SK-N-SH (cell line): ENCODE data around the gene KAT8. TPM values are rescaled to one million over a fixed set of nuclear protein-coding genes. Genes with fewer than 3 reads are reported as not detected.

Source experiments
- CTCF ChIA-PET: fragments of 300-600, 350-600 bp; formaldehyde crosslinking; extraction: SDS; loops from one replicate; lab custom pipeline; 2021; lab: Yijun Ruan, JAX
- POLR2A ChIA-PET: fragments of 350-600 bp; sonication (Branson Sonifier 250); formaldehyde crosslinking; extraction: SDS; loops from one replicate; lab custom pipeline; 2020; ENCODE audit warnings: antibody characterized with exemption, inconsistent platforms; lab: Yijun Ruan, JAX
- DNase-seq: peaks from one replicate; pipeline ENCODE4 v3.0.0; 2012
- H2AFZ ChIP-seq: fragments of 200-600 bp; sonication (generic); 2 replicates; pipeline ENCODE4 v1.8.1; 2016; ENCODE audit warnings: antibody characterized with exemption, mild to moderate bottlenecking, low read depth
- H3F3A ChIP-seq: fragments of 200-600 bp; sonication (generic); replicated peaks from 2 replicates; pipeline ENCODE3; 2016; ENCODE audit warnings: antibody characterized with exemption, mild to moderate bottlenecking; ENCODE audit not compliant: insufficient read depth
- H3K27ac ChIP-seq, 2 experiments: fragments of 200-500 bp in 1 of 2; fragments of 200-600 bp in 1 of 2; sonication (Bioruptor generic) in 1 of 2; sonication (generic), shearing (Covaris generic) in 1 of 2; 2 replicates each; pipeline versions ENCODE4 v1.5.1 to v1.6.1; 2014 to 2016; ENCODE audit warnings: low read depth in 2 of 2, inconsistent platforms in 1 of 2, low read length in 1 of 2, mild to moderate bottlenecking in 1 of 2, mixed read lengths in 1 of 2
- H3K27me3 ChIP-seq: fragments of 200-600 bp; sonication (generic), shearing (Covaris generic); 2 replicates; pipeline ENCODE4 v1.6.1; 2016; ENCODE audit warnings: mixed run types; ENCODE audit not compliant: insufficient read depth
- H3K36me3 ChIP-seq, 2 experiments: fragments of 200-500 bp in 1 of 2; fragments of 200-600 bp in 1 of 2; sonication (Bioruptor generic) in 1 of 2; sonication (generic) in 1 of 2; replicated peaks in 1 of 2; 2 replicates each; pipeline versions ENCODE3 to v1.5.1; 2014 to 2016; ENCODE audit warnings: low read length in 1 of 2, mild to moderate bottlenecking in 1 of 2; ENCODE audit not compliant: insufficient read depth in 2 of 2, control insufficient read depth in 1 of 2
- H3K4me1 ChIP-seq, 2 experiments: fragments of 200-500 bp in 1 of 2; fragments of 200-600 bp in 1 of 2; sonication (Bioruptor generic) in 1 of 2; sonication (generic), shearing (Covaris generic) in 1 of 2; 2 replicates each; pipeline versions ENCODE4 v1.5.1 to v1.6.1; 2014 to 2016; ENCODE audit warnings: low read depth in 1 of 2, low read length in 1 of 2, mixed run types in 1 of 2; ENCODE audit not compliant: insufficient read depth in 2 of 2, control insufficient read depth in 1 of 2
- H3K4me2 ChIP-seq: fragments of 200-600 bp; sonication (generic), shearing (Covaris generic); 2 replicates; pipeline ENCODE4 v1.6.1; 2017; ENCODE audit warnings: mixed run types
- H3K4me3 ChIP-seq, 2 experiments: fragments of 200-500 bp in 1 of 2; fragments of 200-600 bp in 1 of 2; sonication (Bioruptor generic) in 1 of 2; sonication (generic), shearing (Covaris generic) in 1 of 2; 2 replicates each; pipeline versions ENCODE4 v1.5.1 to v1.8.1; 2014 to 2016; ENCODE audit warnings: low read depth in 2 of 2, inconsistent platforms in 1 of 2, low read length in 1 of 2, mild to moderate bottlenecking in 1 of 2, mixed read lengths in 1 of 2, moderate library complexity in 1 of 2
- H3K79me2 ChIP-seq: fragments of 200-600 bp; sonication (generic); 2 replicates; pipeline ENCODE4 v1.8.1; 2017; ENCODE audit warnings: mild to moderate bottlenecking; ENCODE audit not compliant: insufficient read depth
- H3K9ac ChIP-seq: fragments of 200-600 bp; sonication (generic); 2 replicates; pipeline ENCODE4 v1.6.1; 2017; ENCODE audit warnings: mixed run types
- H3K9me2 ChIP-seq: fragments of 200-600 bp; sonication (generic); 2 replicates; pipeline ENCODE4 v1.6.1; 2017; ENCODE audit warnings: mixed run types
- H3K9me3 ChIP-seq: fragments of 200-600 bp; sonication (generic); 2 replicates; pipeline ENCODE4 v1.6.1; 2017; ENCODE audit warnings: mixed run types, mild to moderate bottlenecking, moderate library complexity
- H4K20me1 ChIP-seq: fragments of 200-600 bp; sonication (generic); 2 replicates; pipeline ENCODE4 v1.6.1; 2017; ENCODE audit warnings: mild to moderate bottlenecking, mixed run types; ENCODE audit not compliant: insufficient read depth
- CTCF ChIP-seq: fragments of 200-600 bp; sonication (generic); IDR thresholded peaks from 2 replicates; pipeline ENCODE4 v1.6.1; 2017; ENCODE audit warnings: antibody characterized with exemption, mild to moderate bottlenecking, moderate library complexity
- FOSL2 ChIP-seq: IDR thresholded peaks from 2 replicates; pipeline ENCODE4 v1.4.0; 2012; ENCODE audit warnings: low read depth, mild to moderate bottlenecking, moderate library complexity, borderline replicate concordance
- FOXM1 ChIP-seq: IDR thresholded peaks from 2 replicates; pipeline ENCODE4 v1.4.0; 2012; ENCODE audit warnings: low read depth, mild to moderate bottlenecking
- GABPA ChIP-seq: IDR thresholded peaks from 2 replicates; pipeline ENCODE4 v1.4.0; 2012; ENCODE audit warnings: low read depth, mild to moderate bottlenecking
- IRF3 ChIP-seq: fragments of 150-350 bp; IDR thresholded peaks from 2 replicates; pipeline ENCODE4 v1.6.1; 2016; ENCODE audit warnings: mild to moderate bottlenecking, low read depth, low read length
- MAX ChIP-seq: IDR thresholded peaks from 2 replicates; pipeline ENCODE4 v1.4.0; 2012; ENCODE audit warnings: low read depth
- MEF2A ChIP-seq: IDR thresholded peaks from 2 replicates; pipeline ENCODE4 v1.4.0; 2012; ENCODE audit warnings: low read depth, borderline replicate concordance
- MXI1 ChIP-seq: IDR thresholded peaks from 2 replicates; pipeline ENCODE4 v1.6.1; 2012; ENCODE audit warnings: mild to moderate bottlenecking, low read depth, low read length, improper control_type of control experiment
- POLR2AphosphoS5 ChIP-seq: IDR thresholded peaks from 2 replicates; pipeline ENCODE4 v1.6.1; 2012; ENCODE audit warnings: low read depth, low read length
- RAD21 ChIP-seq: IDR thresholded peaks from 2 replicates; pipeline ENCODE4 v1.6.1; 2012; ENCODE audit warnings: mild to moderate bottlenecking, low read length
- RCOR1 ChIP-seq: fragments of 150-350 bp; IDR thresholded peaks from 2 replicates; pipeline ENCODE4 v1.6.1; 2017; ENCODE audit warnings: antibody characterized with exemption, low read length
- REST ChIP-seq: IDR thresholded peaks from 2 replicates; pipeline ENCODE4 v1.6.1; 2012; ENCODE audit warnings: mild to moderate bottlenecking, low read depth, low read length, moderate library complexity
- RFX5 ChIP-seq: IDR thresholded peaks from 2 replicates; pipeline ENCODE4 v1.6.1; 2012; ENCODE audit warnings: mild to moderate bottlenecking, improper control_type of control experiment, low read length
- SIN3A ChIP-seq: IDR thresholded peaks from 2 replicates; pipeline ENCODE4 v1.6.1; 2012; ENCODE audit warnings: low read depth, mild to moderate bottlenecking, low read length, moderate library complexity, borderline replicate concordance
- SMC3 ChIP-seq: IDR thresholded peaks from 2 replicates; pipeline ENCODE4 v1.6.1; 2012; ENCODE audit warnings: low read depth, low read length, improper control_type of control experiment
- TAF1 ChIP-seq: IDR thresholded peaks from 2 replicates; pipeline ENCODE4 v1.6.1; 2012; ENCODE audit warnings: low read depth, mild to moderate bottlenecking, low read length, moderate library complexity, borderline replicate concordance
- TCF12 ChIP-seq: IDR thresholded peaks from 2 replicates; pipeline ENCODE4 v1.4.0; 2012
- USF2 ChIP-seq: fragments of 150-350 bp; IDR thresholded peaks from 2 replicates; pipeline ENCODE4 v1.6.1; 2017; ENCODE audit warnings: antibody characterized with exemption, low read length, low read depth, borderline replicate concordance
- ZBTB33 ChIP-seq: IDR thresholded peaks from 2 replicates; pipeline ENCODE4 v1.4.0; 2012; ENCODE audit warnings: low read depth, borderline replicate concordance
- WGBS: methylation state at CpG from one replicate; pipeline ENCODE4 v1.1.6; 2017; ENCODE audit warnings: low lambda C conversion rate; 5-methylcytosine and 5-hydroxymethylcytosine counted together
- polyA plus RNA-seq, 3 experiments: library from polyadenylated mRNA; depleted of rRNA; stranded (reverse); fragments of >200 nt; gene quantifications; 2 replicates each; pipeline ENCODE4 v1.2.3, GENCODE V29; 2012

Gene KAT8
- polyA plus RNA-seq, 1 of the 3 experiments (the other 2 are of a cell fraction) = 52.0 TPM

GRCh38 chr16:31125844-31126243 lies 8.4 kb downstream of the KAT8 start:
- ChIA-PET CTCF (interaction anchor here (1.3 kb wide), 1 partner anchor 16 kb away, joined by 4 read pairs; no protein-coding TSS in a partner anchor), POLR2A (interaction anchor here (2.8 kb wide), 1 partner anchor 9 kb away, joined by 12 read pairs; the partner anchor contains the start of gene KAT8)
- no peak overlapping the region for H3K4me2 ChIP-seq
- peaks cover under 1% of the 10 kb centered on the region; the same call in 1 of the 2 replicates for H3K79me2 ChIP-seq
- H3K9me2 ChIP-seq = no peaks in the 10 kb centered on the region
- no peak overlapping the region for H3K9ac ChIP-seq
- no peaks in the 10 kb centered on the region for H3K9me3 ChIP-seq
- peaks cover 3% of the 10 kb centered on the region for H3F3A ChIP-seq
- no peaks in the 10 kb centered on the region for H4K20me1 ChIP-seq
- no peaks in the 10 kb centered on the region for H3K4me1 ChIP-seq
- TF ChIP-seq SMC3 (no peak), GABPA (no peak), IRF3 (no peak), USF2 (no peak), RFX5 (no peak), FOXM1 (no peak), TAF1 (no peak), ZBTB33 (no peak), TCF12 (no peak), SIN3A (no peak), CTCF (no peak), MEF2A (no peak), RAD21 (no peak), FOSL2 (no peak), MXI1 (no peak), RCOR1 (no peak), MAX (no peak), REST (no peak), POLR2AphosphoS5 (no peak)
- H2AFZ ChIP-seq = no peak overlapping the region
- no peaks in the 10 kb centered on the region for H3K27me3 ChIP-seq
- no peak for DNase-seq
- peaks cover 18 to 23% of the 10 kb centered on the region in 2 experiments for H3K36me3 ChIP-seq
- WGBS = 95% methylated on average over 3 of the region's 3 CpGs
- H3K27ac ChIP-seq = no peak overlapping the region
- no peak overlapping the region for H3K4me3 ChIP-seq
